ENCODE data around the gene RAB6B.
A peak's percentile ranks its signal among the peaks of the same experiment; 100 is the strongest.

Gene RAB6B

DNA sequence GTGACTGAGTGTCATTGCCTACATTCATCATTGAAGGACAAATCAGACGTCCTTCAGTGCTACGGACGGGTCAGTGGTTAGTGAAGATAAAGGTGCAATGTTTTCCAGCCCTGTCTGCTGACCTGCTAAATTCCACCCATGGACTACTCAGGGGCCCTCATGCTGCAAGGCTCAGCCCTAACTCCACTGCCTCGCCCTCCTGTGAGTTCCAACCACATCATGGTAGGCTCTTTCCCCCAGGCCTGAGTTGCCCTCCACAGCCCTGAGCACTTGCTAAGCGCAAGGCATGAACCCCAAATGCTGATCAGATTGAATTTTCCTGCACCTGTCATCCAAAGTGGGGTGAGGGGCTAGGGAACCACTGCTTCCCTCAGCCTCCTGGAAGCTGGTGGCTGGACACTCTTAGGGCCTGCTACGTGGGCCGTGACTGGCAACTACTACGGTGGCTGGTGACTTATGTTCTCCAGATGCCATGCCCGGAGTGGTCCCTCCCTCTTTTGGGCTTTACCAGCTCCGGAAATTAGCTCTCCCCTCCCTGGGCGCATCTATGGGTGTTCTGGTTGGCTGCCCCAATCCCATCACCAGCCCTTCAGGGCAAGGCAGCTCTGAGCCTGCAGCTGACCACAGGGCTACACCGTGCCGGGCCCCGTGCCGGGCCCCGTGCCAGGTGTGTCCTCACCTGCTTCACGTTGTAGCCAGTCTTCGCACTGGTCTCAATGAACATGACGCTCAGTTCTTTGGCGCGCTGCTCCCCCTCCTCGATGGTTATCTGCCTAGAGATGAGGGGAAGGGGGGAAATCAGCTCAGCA is 58.0 kb downstream of the RAB6B start:
- DNase-seq: no peak

- DNase-seq: no peak
Observed at GRCh38 chr3:133836497-133837158, 59.1 kb downstream of the RAB6B start.

DNA sequence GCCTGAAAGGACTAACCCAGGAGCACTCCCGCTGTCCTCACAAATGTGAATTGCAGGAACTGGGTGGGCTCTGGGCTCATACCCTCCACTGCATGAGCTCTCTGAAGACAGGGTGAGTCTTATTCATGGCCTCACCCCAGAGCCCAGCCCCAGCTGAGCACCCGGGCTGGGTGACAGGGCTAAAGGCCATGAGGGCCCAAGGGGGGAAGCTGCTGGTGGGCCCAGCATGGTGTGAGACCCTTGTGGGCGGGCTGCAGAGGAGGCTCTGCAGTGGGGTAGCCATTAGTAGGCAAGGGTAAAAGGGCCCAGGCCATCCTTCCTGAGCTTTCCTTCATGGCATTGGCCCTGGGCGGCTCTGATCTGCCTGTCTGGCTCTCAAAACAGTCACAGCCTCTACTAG is 59.7 kb downstream of the RAB6B start:
- DNase-seq: no peak

DNA sequence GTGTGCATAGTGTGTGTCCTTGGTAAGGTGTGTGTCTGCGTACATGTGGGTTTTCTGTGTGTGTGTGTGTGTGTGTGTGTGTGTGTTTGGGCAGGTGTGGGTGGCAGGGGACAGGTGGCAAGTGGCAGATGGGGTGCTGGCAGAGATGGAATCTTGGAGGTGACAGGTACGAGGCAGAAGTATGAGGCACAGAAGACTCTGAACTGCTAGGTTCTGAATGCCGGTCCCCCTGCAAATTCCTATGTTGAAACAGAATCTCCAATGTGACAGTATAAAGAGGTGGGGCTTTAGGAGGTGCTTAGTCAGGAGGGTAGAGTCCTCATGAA is 60.3 kb downstream of the RAB6B start:
- DNase-seq: no peak

- no peak for DNase-seq
Observed at GRCh38 chr3:133834621-133835417, 60.9 kb downstream of the RAB6B start.

DNA sequence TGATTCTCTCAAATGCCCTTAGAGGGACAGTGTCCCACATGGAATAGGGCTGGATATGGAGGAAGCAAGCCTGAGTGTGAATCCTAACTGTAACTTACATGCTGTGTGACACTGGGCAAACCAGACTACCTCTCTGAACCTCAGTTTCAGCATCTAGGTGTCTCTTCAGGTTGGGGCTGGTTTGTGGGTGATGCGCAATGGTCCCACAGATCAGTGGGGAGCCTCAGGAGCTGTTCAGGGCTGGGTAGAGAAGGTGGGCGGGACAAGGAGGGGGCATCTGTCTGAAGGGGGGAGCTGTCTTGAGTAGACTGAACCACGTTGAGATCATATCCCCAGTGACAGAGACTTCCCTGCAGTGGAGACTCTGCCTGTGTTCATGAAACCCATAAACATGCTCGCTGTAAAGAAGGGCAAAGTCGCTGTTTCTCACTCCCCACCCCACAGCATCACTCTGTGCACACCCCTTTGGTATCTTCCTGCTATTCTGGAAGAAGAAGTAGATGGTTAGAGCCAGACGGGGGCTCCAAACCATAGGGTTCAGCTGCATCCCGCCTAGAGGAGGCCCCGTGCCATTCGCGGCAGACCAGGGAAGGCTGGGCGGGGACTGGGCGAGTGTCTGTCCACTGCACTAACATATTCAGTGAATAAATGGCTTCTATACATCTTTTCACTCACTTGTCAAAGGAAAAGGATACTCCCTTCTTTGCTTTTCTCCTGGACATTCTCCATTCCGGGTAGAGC is 61.6 kb downstream of the RAB6B start:
- DNase-seq: no peak

- no peak for DNase-seq
Observed at GRCh38 chr3:133833267-133833666, 62.4 kb downstream of the RAB6B start.

GRCh38 chr3:133832802-133833144 is 62.9 kb downstream of the RAB6B start:
- DNase-seq: no peak

GRCh38 chr3:133831966-133832801 is 63.5 kb downstream of the RAB6B start:
- no peak for DNase-seq

- no peak for DNase-seq
Observed at GRCh38 chr3:133830071-133830470, 65.6 kb downstream of the RAB6B start.

DNA sequence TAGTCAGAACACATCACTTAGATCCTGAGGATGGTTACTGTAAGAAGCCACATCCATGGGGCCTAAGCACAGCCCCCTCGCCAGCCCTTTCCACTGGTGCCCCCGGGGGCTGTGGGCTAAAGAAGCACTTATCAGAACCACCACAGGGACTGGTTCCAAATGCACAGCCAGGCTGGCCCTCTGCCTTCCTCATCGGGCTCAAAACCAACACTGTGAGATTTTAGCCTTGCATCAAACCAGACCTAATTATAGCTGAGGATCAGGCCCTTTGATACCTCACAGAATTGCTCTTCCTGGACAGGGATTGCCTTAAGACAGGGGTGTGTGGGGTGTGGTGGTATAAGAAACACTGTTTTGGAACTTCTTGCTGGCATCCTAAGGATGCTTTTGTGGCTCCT is 66.4 kb downstream of the RAB6B start:
- no peak for DNase-seq

DNA sequence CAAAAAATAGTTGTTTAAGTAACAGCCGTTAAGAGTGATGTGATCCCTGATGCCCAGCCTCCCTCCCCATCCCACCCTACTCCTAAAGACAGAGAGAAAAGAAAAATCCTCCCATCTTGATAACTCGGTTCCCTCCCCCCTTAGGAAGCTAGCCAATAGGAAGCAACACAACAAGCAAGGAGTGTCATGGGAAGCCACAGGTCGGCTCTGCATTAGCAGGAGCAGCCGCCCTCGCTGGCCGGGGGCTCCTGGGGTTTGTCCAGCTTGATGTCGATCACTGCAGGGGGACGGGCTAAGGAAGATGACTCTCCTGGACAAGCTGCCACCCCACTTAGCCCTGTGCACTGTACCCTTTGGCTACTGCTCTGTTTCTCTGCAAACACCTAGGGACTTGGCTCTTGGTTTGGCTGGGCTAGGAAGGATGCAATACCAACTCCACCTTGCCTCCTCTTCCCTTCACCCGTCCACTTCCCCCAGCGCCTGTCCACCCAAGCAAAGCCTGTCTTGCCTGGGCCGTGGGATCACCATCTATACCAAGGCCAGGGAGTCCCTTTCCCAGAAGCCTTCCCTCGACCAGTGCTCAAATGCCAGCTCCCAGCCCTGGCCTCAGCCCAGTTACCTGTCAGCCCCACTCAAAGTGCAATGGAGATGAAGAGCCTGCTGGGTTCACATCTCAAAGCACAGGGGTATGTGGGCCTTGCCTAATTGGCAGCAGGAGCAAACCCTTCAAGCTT is 66.9 kb downstream of the RAB6B start:
- DNase-seq: no peak

DNA sequence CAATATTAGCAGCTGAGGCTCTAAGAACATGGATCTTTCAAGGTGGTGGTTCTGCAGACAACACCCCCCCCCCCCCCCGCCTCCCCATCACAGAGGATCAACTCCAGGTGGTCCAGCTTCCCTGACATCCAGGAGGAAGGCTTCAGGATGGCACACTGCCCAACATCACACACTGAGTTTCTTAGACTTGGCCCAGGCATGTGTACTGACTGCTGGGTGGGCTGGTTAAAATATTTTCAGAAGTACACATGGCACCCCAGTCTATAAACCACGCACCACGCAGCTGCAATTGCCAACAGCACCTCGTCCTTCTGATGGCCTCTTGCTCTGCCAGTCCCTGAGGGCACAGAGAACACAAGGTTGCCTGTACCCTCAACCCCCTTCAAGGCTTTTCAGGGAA is 68.0 kb downstream of the RAB6B start:
- no peak for DNase-seq

- no peak for DNase-seq
Observed at GRCh38 chr3:133827136-133827535, 68.5 kb downstream of the RAB6B start.

DNA sequence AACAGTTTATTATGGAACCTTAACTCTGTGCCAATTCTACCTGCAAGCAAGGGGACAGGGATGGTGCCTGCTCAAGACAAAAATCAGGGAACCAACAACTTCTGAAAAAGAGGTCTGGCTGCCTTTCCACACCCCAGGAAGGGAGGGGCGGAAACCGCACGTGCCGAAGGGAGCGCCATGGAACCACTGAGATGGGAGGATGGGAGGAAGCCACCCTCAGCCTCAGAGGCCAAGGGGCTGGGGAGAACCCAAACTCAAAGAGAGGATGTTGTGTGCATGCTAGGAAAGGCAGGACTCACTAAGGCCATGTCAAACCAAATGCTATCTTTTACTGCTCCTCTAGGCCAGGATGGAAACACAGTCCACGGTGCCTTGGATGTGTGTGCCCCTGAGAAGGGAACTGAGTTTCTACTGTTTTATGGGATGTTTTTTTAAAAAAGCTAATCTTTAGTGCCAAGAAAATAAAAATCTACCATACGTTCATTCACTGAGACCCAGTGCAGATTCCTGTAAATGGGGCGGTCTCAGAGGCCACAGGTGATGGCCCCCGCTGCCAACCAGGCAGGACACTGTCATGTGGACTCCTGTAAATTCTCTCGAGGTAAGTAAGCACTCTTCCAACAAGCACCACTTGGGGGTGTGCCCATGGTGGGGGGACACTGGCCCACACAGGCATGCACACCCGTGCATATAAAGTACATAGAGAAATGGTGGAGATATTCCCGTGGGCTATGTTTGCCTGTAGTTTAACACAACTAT is 69.5 kb downstream of the RAB6B start:
- no peak for DNase-seq

- no peak for DNase-seq
Observed at GRCh38 chr3:133824961-133825485, 70.7 kb downstream of the RAB6B start.

DNA sequence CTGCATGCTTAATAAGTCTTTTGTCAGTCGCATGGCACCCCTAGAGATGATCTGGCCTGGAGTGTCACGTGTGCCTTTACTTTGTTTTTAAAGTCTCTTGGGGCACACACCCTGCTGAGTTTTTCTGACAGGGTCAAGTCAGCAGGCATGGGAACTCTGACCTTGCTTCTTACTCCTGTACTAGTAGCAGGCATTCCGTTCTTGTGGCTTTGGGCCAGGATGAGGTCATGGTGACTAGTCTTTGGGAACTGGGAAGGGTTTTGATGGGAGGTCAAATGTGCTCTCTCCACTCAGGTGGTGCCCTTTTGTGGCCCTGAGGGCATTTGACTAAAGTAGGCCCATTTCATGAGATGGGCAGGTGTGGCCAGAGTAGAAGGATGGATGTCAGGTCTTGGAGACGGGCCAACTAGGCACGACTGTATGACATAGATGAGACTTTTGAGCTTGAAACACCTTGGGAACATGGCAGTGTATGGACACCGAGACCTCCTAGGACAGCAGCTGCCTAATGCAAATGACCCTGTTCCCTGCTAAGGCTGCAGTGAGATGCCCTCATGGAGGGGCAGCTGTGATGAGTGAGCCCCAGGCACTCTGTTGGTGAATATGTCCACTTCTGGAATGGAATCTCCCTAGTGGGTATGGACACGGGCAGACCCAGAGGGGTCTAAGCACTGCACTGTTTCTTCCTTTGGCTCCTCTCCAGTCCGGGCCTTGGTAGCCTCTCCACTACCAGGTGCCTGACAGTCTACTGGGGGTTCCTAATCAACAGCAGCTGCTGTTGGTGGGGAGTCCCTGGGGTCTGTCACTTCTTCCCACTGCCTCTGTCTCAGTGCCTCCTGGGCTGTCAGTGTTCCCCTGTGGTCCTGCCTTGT is 73.7 kb downstream of the RAB6B start:
- peak in 8 of 58 donors; percentile 11 to 76 (median 40) for DNase-seq

Measured in anterior cingulate cortex (tissue), 58 donors.